Colonic mucosa (tissue), 4 donors: ENCODE data around the gene KMT2E. TPM values are rescaled to one million over a fixed set of nuclear protein-coding genes. Genes with fewer than 3 reads are reported as not detected.

ENCODE experiments used
- DNase-seq: peaks from one replicate; pipeline ENCODE4 v3.0.0-alpha.2; 2020
- H3K27ac ChIP-seq: fragments of 200-600 bp; one replicate; pipeline ENCODE4 v1.8.0; 2021
- H3K27me3 ChIP-seq: fragments of 200-600 bp; one replicate; pipeline ENCODE4 v1.8.0; 2021
- H3K36me3 ChIP-seq: fragments of 200-600 bp; one replicate; pipeline ENCODE4 v1.8.0; 2021
- H3K4me1 ChIP-seq: fragments of 200-600 bp; one replicate; pipeline ENCODE4 v1.8.0; 2021; ENCODE audit warnings: mild to moderate bottlenecking
- H3K4me3 ChIP-seq: fragments of 200-600 bp; one replicate; pipeline ENCODE4 v1.8.0; 2021
- H3K9ac ChIP-seq, 2 donors: one replicate each; pipeline ENCODE4 v1.7.0; 2013; ENCODE audit warnings: control low read depth in 2 of 2, low read depth in 2 of 2, low read length in 2 of 2
- H3K9me3 ChIP-seq: fragments of 200-600 bp; one replicate; pipeline ENCODE4 v1.8.0; 2021
- intact Hi-C: fragments of 100-400 bp; cut with DNase I; formaldehyde crosslinking; loops from one replicate; pipeline ENCODE4 v1.14.1; 2022
- total RNA-seq, 2 donors: library from RNA; stranded (reverse); fragmentation: NEBNext Ultra II Directional in 1 of 2; extraction: Animal tissue kit (Norgen Biotek cat#: 25700) in 1 of 2; gene quantifications; one replicate each; pipeline ENCODE4 v1.2.1, GENCODE V29; 2021
- TF ChIP-seq, protein P1 (sequence below): fragments of 200-600 bp; IDR thresholded peaks from one replicate; pipeline ENCODE4 v1.8.0; 2022; ENCODE audit warnings: antibody characterized with exemption, mild to moderate bottlenecking
- donor health status: healthy.
- donor health status: DM: no; HTN: no; CAD: no.
- donor health status: DM: no; HTN: no; CAD: no.

The KMT2E gene
- total RNA-seq, 2 donors from 2014 or later = 78.6 to 116 TPM

DNA sequence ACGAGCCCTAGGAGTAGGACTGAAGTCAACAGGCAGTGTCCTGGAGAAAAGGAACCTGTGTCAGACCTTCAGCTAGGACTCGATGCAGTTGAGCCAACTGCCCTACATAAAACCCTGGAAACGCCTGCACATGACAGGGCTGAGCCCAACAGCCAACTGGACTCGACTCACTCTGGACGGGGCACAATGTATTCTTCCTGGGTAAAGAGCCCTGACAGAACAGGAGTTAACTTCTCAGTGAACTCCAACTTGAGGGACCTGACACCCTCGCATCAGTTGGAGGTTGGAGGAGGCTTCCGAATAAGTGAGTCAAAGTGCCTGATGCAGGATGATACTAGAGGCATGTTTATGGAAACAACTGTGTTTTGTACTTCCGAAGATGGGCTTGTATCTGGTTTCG is 93.5 kb downstream of the KMT2E start:
- Histone ChIP-seq H3K4me1 (no peaks in the 10 kb centered on the region), H3K4me3 (no peak overlapping the region), H3K27me3 (no peaks in the 10 kb centered on the region), H3K9me3 (no peaks in the 10 kb centered on the region), H3K9ac (no peak overlapping the region), H3K36me3 (peaks cover 39% of the 10 kb centered on the region), H3K27ac (no peak overlapping the region)
- TF ChIP-seq, protein P1, sequence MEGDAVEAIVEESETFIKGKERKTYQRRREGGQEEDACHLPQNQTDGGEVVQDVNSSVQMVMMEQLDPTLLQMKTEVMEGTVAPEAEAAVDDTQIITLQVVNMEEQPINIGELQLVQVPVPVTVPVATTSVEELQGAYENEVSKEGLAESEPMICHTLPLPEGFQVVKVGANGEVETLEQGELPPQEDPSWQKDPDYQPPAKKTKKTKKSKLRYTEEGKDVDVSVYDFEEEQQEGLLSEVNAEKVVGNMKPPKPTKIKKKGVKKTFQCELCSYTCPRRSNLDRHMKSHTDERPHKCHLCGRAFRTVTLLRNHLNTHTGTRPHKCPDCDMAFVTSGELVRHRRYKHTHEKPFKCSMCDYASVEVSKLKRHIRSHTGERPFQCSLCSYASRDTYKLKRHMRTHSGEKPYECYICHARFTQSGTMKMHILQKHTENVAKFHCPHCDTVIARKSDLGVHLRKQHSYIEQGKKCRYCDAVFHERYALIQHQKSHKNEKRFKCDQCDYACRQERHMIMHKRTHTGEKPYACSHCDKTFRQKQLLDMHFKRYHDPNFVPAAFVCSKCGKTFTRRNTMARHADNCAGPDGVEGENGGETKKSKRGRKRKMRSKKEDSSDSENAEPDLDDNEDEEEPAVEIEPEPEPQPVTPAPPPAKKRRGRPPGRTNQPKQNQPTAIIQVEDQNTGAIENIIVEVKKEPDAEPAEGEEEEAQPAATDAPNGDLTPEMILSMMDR = no peak
- intact Hi-C loops = loop anchor here (5.0 kb wide), 1 partner anchor 35 kb away; no protein-coding TSS in a partner anchor
- DNase-seq = no peak

DNA sequence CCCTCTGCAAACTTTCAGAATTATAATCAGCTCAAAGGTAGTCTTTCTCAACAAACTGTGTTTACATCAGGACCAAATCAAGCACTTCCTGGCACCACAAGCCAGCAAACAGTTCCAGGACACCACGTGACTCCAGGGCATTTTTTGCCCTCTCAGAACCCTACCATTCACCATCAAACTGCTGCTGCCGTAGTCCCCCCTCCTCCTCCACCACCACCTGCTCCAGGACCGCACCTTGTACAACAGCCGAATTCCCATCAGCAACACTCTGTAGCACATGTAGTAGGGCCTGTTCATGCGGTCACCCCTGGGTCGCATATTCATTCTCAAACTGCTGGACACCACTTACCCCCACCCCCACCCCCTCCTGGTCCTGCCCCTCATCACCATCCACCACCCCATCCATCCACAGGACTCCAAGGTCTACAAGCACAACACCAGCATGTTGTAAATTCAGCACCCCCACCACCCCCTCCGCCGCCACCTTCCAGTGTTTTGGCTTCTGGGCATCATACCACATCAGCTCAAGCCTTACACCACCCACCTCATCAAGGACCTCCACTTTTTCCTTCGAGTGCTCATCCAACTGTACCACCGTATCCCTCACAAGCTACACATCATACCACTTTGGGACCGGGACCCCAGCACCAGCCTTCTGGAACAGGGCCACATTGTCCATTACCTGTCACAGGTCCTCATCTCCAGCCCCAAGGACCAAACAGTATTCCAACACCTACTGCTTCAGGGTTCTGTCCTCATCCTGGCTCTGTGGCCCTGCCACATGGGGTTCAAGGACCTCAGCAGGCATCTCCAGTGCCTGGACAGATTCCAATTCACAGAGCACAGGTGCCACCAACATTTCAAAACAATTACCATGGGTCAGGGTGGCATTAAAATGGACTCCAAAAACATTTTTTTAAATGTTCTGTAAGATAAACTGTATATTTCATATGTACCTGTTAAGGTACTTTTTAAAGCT is 98.7 kb downstream of the KMT2E start:
- no peak overlapping the region for H3K27ac ChIP-seq
- no peaks in the 10 kb centered on the region for H3K9me3 ChIP-seq

DNA sequence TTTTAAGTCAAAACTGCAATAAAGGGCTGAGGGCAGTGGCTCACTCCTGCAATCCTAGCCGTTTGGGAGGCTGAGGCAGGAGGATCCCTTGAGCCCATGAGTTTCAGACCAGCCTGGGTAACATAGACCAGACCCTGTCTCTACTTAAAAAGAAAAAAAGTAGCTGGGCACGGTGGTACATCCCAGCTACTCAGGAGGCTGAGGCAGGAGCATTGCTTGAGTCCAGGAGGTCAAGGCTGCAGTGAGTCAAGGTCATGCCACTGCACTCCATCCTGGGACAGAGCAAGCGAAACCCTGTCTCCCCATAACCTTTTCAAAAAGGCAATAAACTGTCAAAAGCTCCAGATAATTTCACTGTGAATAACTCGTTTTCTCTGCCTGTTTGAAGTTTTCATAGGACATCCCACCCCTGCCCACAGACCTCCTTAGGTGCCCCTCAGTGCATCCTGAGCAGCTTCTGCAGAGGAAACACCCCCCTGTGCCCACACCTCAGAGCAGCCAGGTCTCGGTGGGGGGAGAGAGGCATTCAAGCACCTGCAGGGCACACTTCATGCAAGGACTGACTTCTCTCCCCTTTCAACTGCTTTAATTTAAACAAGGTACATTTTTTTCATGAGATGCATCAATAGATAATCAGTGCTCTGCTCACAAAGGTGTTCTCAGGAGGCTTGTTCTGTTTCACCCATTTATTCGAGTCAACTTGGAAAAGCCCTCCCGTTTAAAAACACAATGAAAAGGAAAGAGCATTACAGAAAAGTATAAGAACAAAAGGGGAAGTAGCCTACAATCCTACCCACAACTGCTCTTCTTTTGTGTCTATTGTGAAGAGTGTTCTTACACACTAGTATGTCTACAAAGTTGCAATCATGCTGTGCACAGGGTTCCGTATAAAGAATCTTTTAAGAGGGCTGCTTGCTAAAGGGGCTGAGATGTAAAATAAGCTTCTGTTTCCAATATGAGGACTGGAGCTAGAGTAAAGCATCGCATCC is 104.9 kb downstream of the KMT2E start:
- TF ChIP-seq, protein P1 = no peak
- no peak overlapping the region for H3K9ac ChIP-seq
- peaks cover 4% of the 10 kb centered on the region for H3K36me3 ChIP-seq
- DNase-seq = no peak
- H3K4me3 ChIP-seq = no peak overlapping the region
- H3K4me1 ChIP-seq = no peaks in the 10 kb centered on the region
- H3K9me3 ChIP-seq = no peaks in the 10 kb centered on the region
- intact Hi-C loops = no loop called here
- no peak overlapping the region for H3K27ac ChIP-seq
- H3K27me3 ChIP-seq = no peaks in the 10 kb centered on the region

More for the DNA sequence above, 98.7 kb downstream of the KMT2E start:
- Histone ChIP-seq H3K36me3 (peaks cover 15% of the 10 kb centered on the region), H3K9ac (no peak overlapping the region), H3K27me3 (no peaks in the 10 kb centered on the region), H3K4me1 (no peaks in the 10 kb centered on the region), H3K4me3 (no peak overlapping the region)
- intact Hi-C loops = no loop called here
- TF ChIP-seq, protein P1 = no peak
- DNase-seq = no peak

DNA sequence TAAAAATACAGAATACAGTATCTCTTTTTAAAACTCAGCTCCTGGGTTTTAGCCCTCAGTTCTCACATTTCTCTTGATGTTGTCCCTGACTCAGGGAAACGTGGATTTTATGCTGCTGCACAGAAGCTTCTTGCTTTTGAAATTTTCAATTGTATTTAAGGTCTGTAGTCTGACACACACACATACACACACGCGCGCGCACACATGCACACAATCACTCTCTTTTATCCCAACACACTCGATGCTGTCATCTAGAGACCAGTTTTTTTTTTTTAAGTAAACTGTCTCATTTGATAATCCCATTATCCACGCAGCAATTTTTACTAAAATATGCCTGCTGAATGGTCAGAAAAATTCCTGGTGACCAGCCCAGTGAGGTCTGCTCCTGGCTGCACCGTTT is 108.6 kb downstream of the KMT2E start:
- no peaks in the 10 kb centered on the region for H3K9me3 ChIP-seq
- TF ChIP-seq, protein P1 = no peak
- intact Hi-C loops = no loop called here
- no peaks in the 10 kb centered on the region for H3K36me3 ChIP-seq
- no peak for DNase-seq
- no peaks in the 10 kb centered on the region for H3K4me1 ChIP-seq
- no peak overlapping the region for H3K4me3 ChIP-seq
- no peaks in the 10 kb centered on the region for H3K27me3 ChIP-seq
- no peak overlapping the region for H3K9ac ChIP-seq
- no peak overlapping the region for H3K27ac ChIP-seq

DNA sequence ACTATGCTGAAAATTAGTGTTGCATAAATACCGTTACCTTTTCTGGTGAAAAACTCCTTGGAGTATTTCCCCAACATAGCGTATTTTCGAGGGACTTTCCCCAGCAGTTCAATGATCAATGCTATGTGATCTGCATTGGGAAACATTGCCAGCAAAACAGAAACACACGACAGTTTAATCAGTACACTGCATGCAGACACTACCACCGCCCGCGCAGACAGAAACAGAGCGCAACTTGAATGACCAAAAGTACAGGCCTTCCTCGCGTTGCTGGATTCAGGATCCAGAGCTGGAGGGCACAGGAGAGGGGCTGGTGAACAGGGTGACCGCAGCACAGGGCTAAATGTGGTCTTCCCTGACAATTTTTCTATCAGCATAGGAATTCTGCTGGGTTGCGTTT is 111.7 kb downstream of the KMT2E start:
- Histone ChIP-seq H3K9me3 (no peaks in the 10 kb centered on the region), H3K27ac (no peak overlapping the region), H3K36me3 (no peaks in the 10 kb centered on the region), H3K4me1 (no peaks in the 10 kb centered on the region), H3K4me3 (no peak overlapping the region), H3K27me3 (no peaks in the 10 kb centered on the region), H3K9ac (no peak overlapping the region)
- intact Hi-C loops = no loop called here
- DNase-seq = no peak
- TF ChIP-seq, protein P1 = no peak
